Activated T-cell treated with anti-CD3 and anti-CD28 coated beads, Interleukin-2, amount 50 U/mL, for 24 hours (primary cell): ENCODE results near the gene ATOSB.
A peak's percentile ranks its signal among the peaks of the same experiment; 100 is the strongest.

Experiments used
- DNase-seq: peaks from one replicate; pipeline ENCODE4 v3.0.0-alpha.2; 2020
- H3K27ac Mint-ChIP-seq: 2 replicates; pipeline ENCODE4 v1.8.0; 2020; ENCODE audit warnings: mild to moderate bottlenecking, mixed read lengths
- H3K27me3 Mint-ChIP-seq: 2 replicates; pipeline ENCODE4 v1.8.0; 2020; ENCODE audit warnings: mixed read lengths
- H3K36me3 Mint-ChIP-seq: 2 replicates; pipeline ENCODE4 v1.8.0; 2020; ENCODE audit warnings: low read depth, mixed read lengths
- H3K4me1 Mint-ChIP-seq: 2 replicates; pipeline ENCODE4 v1.8.0; 2020; ENCODE audit warnings: low read depth, mixed read lengths
- H3K4me3 Mint-ChIP-seq: 2 replicates; pipeline ENCODE4 v1.8.0; 2020; ENCODE audit warnings: mild to moderate bottlenecking, moderate library complexity, mixed read lengths
- H3K9me3 Mint-ChIP-seq: 2 replicates; pipeline ENCODE4 v1.8.0; 2020; ENCODE audit warnings: mixed read lengths

Gene ATOSB

GRCh38 chr9:35060548-35061207 lies 55.0 kb downstream of the ATOSB start:
- peak; percentile 21 for DNase-seq
- Mint-ChIP-seq H3K4me3 (no peak overlapping the region), H3K27me3 (no peaks in the 10 kb centered on the region), H3K9me3 (no peaks in the 10 kb centered on the region), H3K36me3 (peaks cover 97% of the 10 kb centered on the region), H3K27ac (peak overlapping the region; percentile 73), H3K4me1 (peaks cover 4% of the 10 kb centered on the region)

- H3K36me3 Mint-ChIP-seq, result peaks cover 97% of the 10 kb centered on the region
Observed at GRCh38 chr9:35059438-35059837, 56.2 kb downstream of the ATOSB start.

GRCh38 chr9:35057271-35057620 lies 58.4 kb downstream of the ATOSB start:
- DNase-seq, result no peak
- Mint-ChIP-seq H3K4me1 (no peaks in the 10 kb centered on the region), H3K9me3 (no peaks in the 10 kb centered on the region), H3K4me3 (no peak overlapping the region), H3K27me3 (no peaks in the 10 kb centered on the region), H3K27ac (peak overlapping the region; percentile 51), H3K36me3 (peaks cover 98% of the 10 kb centered on the region)

More at GRCh38 chr9:35059438-35059837, 56.2 kb downstream of the ATOSB start:
- no peak for DNase-seq
- Mint-ChIP-seq H3K27ac (peak overlapping the region; percentile 4), H3K27me3 (no peaks in the 10 kb centered on the region), H3K4me1 (no peaks in the 10 kb centered on the region), H3K4me3 (no peak overlapping the region), H3K9me3 (no peaks in the 10 kb centered on the region)

- no peak overlapping the region for H3K4me3 Mint-ChIP-seq
- peaks cover 97% of the 10 kb centered on the region for H3K36me3 Mint-ChIP-seq
- H3K27me3 Mint-ChIP-seq, result no peaks in the 10 kb centered on the region
- H3K27ac Mint-ChIP-seq, result peak overlapping the region; percentile 35
- no peaks in the 10 kb centered on the region for H3K9me3 Mint-ChIP-seq
- H3K4me1 Mint-ChIP-seq, result no peaks in the 10 kb centered on the region
- no peak for DNase-seq
Observed at GRCh38 chr9:35056571-35057270, 58.9 kb downstream of the ATOSB start.

- H3K36me3 Mint-ChIP-seq, result peaks cover 96% of the 10 kb centered on the region
- no peaks in the 10 kb centered on the region for H3K27me3 Mint-ChIP-seq
- H3K9me3 Mint-ChIP-seq, result no peaks in the 10 kb centered on the region
- H3K27ac Mint-ChIP-seq, result no peak overlapping the region
- H3K4me3 Mint-ChIP-seq, result no peak overlapping the region
- no peaks in the 10 kb centered on the region for H3K4me1 Mint-ChIP-seq
- no peak for DNase-seq
Observed at GRCh38 chr9:35054871-35055644, 60.6 kb downstream of the ATOSB start.

GRCh38 chr9:35054185-35054835 lies 61.4 kb downstream of the ATOSB start:
- H3K27ac Mint-ChIP-seq, result no peak overlapping the region
- DNase-seq, result no peak
- no peaks in the 10 kb centered on the region for H3K27me3 Mint-ChIP-seq
- peaks cover 96% of the 10 kb centered on the region for H3K36me3 Mint-ChIP-seq
- H3K9me3 Mint-ChIP-seq, result no peaks in the 10 kb centered on the region
- H3K4me3 Mint-ChIP-seq, result no peak overlapping the region
- H3K4me1 Mint-ChIP-seq, result no peaks in the 10 kb centered on the region
